Raji (cell line): ENCODE measurements around the gene MEN1.

Experiments
- POLR2A ChIP-seq: IDR thresholded peaks from 2 replicates; pipeline ENCODE4 v1.6.1; 2011; ENCODE audit warnings: low read depth, low read length, control low read depth; ENCODE audit not compliant: insufficient read depth

Gene MEN1

DNA sequence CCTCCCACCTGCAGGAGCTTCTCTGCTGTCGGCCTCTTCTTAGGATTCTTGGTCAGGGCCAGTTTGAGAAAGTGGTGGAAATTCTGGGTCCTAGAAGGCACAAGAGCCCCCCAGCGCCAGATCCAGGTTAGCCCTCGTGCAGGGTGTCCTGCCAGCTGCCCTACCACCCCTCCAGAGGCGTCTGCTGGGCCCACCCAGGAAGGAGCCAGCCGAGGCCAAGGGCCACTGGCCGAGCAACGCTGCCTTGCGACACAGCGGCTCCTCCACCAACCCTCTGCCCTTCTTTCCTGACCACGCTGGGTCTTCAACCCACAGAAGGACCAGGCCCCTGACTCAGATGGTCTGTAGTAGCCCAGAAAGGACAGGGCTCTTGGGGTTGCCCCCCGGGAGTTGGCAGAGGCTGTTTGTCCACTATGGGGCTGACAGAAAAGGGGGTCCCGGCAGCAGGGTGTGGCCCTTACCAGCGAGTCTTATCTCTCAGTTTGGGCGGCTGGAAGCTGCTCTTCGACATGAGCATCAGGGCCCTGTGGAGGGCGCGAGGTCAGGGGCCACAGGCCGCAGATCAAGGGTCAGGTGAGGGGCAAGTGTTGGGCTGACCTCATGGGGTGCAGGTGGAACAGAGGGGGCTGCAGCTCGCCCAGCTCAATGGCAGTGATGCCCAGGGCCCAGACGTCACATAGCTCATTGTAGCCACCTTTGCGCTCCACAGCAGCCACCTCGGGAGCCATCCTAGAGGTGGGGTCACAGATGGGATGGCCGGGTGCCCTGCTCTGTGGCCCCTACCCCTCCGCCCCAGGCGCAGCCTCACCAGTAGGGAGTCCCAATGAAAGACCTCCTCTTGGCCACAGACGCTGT is 9.8 kb downstream of the MEN1 start:
- no peak for TF ChIP-seq POLR2A

DNA sequence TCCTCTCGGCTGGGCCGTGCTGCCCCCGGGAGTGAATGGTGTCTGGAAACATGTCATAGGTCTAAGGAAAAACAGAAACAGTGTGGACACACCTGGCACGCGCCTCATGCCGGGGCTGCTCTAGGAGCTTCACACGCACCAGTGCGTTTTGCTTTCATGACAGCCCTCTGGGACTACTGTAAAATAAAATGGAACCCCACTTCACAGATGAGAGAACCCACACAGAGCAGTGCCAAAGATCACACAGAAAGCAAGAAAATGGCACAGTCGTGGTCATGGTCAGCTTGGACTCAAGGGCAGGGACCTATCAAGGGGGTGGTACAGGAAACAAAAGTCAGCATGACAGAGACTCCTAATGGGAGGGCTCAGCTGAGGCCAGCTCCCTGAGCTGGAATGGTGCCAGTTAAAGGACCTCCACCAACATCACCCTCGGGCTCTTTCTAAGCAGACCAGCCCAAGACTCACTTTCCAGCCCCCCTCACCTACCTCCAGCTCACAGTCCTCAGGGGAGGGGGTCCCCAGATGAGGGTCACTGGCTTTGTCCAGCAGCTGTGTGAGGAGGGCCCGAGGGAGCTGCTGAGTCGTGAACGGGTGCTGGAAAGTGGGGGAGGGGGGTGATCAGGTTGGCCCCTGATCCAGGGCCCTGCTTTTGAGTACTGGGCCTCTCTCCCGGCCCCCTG is 10.6 kb downstream of the MEN1 start:
- no peak for TF ChIP-seq POLR2A

DNA sequence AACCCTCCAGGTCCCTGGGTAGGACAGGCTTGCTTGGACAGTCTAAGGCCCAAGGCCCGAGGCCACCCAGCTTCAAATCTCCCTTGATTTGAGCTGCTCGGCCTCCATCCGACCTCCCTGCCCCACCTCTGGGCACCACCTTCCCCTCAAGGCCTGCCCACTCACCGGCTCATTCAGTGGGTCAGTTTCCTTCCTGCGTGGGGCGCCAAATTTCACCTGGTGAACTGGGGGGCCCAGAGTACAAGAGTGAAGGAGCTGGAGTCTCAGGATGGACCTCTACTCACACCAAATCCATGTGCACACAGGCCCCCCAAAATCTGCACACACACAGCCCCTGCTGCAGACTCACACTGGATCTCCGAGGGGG is 11.1 kb downstream of the MEN1 start:
- no peak for TF ChIP-seq POLR2A

DNA sequence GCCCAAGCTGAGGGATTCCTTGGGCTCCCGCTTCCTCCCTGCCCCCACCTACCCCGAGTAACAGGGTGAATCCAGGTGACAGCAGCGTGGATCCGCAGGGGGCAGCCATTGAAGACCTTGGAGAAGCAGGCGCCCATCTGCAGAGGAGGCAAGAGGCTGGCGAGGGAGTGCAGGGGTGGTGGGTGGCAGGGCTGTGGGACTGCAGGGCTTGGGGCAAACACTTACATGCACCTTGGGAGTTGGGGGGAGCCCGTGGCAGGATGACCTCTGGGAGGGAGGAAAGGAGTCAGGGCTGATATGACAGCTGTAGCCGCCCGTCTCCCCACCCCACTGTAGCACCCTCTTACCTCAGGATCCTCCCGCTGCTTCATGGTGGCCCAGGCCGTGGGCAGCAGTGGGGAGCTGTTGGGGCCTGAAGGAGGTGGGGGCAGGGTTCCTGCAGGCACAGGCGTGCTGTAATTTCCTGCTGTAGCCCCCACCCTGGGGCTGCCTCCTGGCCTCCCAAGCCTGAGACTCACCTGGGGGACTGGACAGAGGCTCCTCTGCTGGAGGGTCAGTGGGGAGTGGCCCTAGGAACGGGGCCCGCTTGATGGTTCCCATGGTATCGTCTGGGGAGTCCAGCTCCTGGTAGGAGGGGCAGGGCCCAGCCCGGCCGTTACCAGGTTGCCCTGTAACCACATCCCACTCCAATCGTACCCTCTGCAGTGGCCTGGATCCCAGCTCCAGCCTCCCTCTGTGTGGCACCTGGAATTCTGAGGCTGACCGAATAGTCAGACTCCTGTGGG is 13.4 kb downstream of the MEN1 start:
- TF ChIP-seq POLR2A: no peak

DNA sequence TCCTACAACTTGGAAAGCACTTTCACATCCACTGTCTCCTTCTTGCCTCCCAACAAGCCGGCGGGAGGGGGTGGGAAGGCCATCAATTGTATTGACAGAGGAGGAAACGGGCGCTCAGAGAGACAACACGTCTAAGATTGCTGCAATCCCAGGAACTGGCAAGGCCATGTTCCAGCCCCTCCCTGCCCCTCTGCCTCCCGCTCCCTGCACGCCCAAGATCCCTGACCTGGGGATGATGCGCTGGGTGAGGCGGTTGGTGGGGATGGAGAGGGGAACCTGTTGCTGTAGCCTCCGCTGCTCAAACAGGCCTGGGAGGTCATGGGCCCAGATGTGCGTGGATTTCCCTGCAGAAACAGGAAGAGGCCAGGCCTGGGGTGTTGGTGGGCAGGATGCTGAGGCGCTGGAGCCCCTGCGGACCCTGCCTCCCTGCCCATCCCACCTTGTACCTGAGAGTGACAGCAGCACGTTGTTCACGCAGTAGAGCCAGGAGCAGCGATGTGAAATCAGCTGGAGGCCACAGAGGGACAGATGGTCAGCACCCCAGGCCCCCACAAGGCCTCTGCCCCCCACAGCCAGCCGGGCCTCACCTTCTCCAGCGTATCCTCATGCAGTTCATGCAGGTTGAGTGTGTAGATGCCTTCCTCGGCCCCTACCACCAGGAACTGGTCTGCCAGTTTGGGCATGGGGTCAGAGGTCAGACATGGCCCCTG is 14.1 kb downstream of the MEN1 start:
- TF ChIP-seq POLR2A: no peak

DNA sequence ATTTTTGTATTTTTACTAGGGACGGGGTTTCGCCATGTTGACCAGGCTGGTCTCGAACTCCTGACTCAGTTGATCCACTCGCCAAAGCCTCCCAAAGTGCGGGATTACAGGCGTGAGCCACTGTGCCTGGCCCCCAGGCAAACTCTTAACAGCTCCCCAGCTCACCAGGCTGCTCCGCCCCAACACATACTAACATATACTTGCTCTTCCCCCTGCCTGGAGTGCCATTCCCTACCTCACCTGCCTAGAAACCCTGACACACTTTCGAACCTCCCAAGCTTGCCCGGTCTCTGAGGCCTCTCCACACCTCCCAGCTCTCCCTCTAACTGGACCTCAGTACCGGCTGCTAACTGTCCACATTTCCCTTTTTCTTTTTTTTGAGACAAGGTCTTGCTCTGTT is 15.8 kb downstream of the MEN1 start:
- no peak for TF ChIP-seq POLR2A

DNA sequence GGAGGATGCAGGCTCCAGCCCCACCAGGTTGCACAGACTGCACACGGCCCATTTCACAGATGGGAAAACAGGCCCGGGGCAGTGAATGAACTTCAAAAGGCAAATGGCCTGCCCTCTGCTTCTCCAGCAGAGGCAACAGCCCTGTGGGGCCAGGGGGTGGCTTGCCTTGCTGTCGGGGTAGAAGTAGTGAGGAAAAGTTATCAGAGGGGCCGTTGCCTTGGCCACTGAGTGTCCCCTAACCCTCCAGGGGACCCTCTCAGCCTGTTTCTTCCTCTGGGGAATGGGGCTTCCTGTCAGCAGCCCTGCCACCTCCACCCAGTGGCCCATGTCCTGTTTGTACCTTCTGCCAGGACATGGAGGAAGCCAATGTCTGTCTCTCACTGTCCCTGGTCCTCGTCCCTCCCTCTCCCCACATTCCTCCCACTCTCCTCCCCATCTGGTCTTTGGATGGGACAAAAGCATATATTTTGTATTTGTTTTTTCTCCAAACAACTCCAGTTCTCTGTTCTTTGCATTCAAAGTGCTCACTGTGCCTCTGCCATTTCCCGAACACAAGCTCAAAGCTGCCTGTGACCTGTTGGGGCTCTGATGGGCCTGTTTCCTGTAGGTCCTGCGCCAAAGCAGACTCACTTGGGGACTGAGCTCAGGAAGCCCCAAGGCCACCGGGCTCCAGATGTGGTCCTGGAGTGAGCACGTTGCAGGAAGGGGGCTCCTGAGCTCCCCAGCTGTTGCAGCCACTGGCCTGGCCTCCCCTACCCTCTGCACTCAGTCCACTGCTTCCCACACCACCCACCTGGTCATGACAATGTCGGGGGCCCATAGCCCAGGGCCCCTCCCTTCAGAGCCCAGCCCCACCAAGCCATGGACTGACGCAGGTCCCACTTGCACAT is 16.8 kb downstream of the MEN1 start:
- TF ChIP-seq POLR2A: no peak

DNA sequence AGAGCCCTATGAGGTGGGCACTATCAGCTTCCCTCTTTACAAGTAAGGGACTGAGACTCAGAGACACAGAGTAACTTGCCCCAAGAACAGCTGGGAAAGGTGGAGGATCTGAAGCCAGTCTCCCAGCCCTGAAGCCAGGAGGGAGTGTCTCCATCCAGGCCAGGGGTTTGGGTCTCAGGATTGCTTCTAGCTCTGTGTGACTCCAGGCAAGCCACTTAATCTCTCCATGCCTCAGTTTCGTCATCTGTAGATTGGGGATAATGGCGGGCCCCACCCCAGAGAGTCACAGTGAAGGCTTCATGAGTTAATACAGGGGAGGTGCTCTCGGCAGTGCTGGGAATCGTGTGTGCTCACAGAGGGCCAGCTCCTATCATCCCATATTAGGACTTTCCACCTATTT is 17.9 kb downstream of the MEN1 start:
- no peak for TF ChIP-seq POLR2A

DNA sequence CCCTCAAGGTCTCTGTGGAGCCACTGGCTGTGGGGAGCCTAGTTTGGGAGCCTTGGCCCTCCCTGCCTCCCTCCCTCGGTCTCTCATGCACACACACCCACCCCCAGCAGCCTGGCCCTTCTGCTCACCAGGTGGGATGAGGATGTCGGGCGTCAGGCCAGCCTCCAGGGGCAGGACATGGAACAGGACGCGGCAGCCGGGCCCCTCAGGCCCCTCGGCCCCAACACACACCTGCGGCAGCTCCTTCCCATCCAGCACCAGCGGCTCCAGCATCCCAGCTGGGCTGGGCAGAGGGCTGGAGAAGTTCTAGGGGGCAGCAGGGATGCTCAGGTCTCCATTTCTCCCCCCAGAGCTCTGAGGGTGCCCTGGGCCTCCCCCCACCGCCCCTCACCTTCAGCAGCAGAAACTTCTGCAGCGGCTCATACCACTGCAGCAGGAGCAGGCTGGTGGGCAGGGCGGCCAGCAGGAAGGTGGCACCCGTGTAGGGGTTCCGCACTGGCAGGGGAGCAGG is 18.5 kb downstream of the MEN1 start:
- no peak for TF ChIP-seq POLR2A

DNA sequence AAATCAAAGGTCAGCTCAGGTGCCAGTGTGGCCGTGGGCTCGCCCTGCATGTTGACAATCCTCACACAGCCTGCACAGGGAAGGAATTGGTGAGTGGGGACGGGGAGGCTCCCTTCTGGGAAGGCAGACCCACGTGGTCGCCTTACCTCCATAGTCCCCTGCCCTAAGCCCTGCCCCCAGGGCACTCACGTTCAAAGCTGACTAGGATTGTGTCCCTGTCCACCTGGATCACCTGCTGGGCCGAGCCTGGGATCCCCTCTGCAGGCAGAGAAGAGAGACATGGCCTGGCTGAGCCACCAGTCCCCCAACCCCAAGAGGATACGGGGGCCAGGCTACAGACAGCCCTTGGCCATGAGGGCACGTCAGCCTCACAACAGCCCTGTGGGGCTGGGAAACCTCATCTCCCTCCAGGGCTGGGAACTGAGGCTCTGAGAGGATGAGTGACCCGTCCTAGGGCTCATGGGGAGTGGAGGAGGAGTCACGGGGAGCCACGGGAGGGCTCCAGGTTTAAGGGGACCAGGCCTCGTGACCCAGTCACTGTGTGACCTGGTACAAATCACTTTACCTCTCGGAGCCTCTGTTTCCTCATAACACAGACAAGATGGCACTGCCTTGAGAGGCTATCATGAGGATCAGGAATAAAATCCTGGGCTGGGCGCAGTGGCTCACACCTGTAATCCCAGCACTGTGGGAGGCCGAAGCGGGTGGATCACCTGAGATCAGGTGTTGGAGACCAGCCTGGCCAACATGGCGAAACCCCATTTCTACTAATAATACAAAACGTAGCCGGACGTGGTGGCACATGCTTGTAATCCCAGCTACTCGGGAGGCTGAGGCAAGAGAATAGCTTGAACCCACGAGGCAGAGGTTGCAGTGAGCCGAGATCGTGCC is 19.9 kb downstream of the MEN1 start:
- no peak for TF ChIP-seq POLR2A

DNA sequence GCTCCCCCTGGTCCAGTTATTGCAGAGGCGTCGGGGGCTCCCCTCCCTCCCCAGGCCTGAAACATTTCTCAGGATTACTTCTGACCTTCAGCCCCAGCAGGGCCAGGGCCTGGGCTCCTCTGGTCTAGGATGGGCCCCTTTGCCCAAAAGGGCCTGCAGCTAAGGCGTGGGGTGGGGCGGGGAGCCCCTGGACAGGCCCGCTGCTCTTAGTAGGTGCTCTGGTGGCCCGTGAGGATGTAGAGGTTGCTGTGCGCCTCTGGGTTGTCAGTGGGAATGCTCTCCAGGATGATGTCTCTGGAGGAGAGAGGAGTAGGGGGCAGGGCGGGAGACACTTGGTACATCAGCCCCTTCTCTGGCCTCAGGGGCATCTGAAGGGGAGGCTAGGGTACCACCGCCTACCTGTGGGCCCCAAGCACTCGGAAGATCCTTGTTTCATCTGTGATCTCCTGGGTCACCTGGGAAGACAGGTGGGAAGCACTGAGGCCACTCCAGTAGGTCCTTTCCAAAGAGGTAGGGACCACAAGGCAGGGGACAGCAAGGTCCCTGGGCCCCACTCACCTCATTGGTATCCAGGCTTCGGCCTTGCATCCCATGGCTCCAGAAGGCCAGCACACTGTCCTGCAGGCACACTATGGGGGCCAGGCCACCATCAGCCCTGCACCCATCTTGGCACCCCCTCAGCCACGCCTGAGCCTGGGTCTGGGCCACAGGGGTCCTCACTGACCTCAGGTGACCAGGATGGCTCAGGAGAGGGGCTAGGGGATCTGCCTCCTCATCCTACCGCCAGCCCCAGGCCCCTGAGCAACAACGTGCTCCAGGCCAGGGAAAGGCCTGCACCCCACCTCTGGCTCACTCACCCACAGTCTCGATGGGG is 20.8 kb downstream of the MEN1 start:
- TF ChIP-seq POLR2A: no peak

DNA sequence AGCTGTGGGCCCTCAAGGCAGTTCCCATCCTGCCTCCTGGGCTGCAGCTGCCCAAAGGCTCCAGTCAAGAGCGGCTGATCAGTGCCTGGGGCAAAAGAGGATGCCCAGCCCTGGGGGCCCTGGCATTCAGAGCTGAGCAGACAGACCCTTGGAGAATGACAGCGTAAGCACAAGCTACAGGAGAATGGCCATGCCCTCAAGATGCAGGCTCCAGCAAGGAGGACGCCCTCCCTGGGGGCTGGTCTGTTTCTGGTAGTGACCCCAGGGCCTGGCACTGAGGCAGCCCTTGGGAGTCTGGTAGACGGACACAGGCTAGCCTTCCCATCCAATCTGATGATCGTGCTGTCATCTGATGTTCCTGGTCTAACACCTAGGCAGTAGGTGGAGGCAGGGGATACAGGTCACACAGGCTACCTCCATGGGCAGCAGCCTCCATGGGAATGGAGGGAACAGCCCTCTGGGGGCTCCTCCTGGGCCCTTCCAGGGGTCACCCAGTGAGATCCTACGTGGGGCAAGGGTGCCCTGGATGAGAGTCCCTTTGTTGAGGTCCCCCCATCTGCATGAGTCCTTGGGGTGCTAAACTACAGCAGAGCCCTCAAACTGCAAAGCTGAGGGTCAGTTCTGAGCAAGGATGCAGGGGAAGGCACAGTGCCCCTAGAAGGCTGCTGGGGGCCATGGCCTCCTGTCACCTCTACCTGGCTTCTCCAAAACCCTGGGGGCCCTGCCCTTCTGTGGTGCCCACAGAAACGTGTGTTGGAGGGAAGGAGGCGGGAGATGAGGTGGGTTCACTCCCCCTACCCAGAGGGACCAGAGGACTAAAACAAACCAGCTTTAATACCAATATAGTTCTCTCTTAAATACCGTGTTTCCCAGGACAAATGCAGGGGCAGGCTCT is 21.8 kb downstream of the MEN1 start:
- TF ChIP-seq POLR2A: no peak
